PC-3 (cell line): Measurements from ENCODE around the gene DNAH2.

Experiments used
- CTCF ChIP-seq: fragments of 300-600 bp; sonication (generic); conservative IDR thresholded peaks from 2 replicates; pipeline ENCODE4 v1.5.1; 2017; ENCODE audit warnings: antibody characterized with exemption, low read depth, mild to moderate bottlenecking, low read length
- EZH2 ChIP-seq: fragments of 300-600 bp; sonication (generic); IDR thresholded peaks from one replicate; pipeline ENCODE4 v1.6.1; 2017; ENCODE audit warnings: antibody characterized with exemption, mild to moderate bottlenecking, low read length; ENCODE audit not compliant: unreplicated experiment
- EZH2phosphoT487 ChIP-seq: fragments of 300-600 bp; sonication (generic); IDR thresholded peaks from 2 replicates; pipeline ENCODE4 v1.6.1; 2018; ENCODE audit warnings: mild to moderate bottlenecking, antibody characterized with exemption, low read length, borderline replicate concordance

DNA sequence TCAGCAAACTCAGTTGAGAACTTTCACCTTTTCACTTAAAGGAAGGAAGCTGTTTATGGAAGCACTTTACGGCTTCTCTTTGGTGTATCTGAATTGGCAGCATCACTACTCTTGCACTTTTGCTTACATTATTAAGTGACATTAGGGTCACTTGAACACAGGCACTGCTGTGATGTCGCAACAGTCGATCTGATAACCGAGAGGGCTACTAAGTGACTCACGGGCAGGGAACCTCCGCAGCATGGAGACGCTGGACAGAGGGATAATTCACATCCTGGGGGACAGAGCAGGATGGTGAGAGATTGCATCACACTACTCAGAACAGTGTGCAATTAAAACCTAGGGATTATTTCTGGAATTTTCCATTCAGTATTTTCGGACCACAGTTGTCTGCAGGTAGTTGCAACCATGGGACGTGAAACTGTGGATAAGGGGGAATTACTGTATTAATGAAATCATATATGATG is 56.5 kb downstream of the DNAH2 start:
- TF ChIP-seq CTCF (no peak), EZH2phosphoT487 (no peak), EZH2 (no peak)
